PC-3 (cell line): Measurements from ENCODE around the gene TNFRSF11A. TPM values are rescaled to one million over a fixed set of nuclear protein-coding genes. Genes with fewer than 3 reads are reported as not detected.

Experiments used
- ATAC-seq: fragments of 200-7000 bp; cut with Tn5 transposase; 2 replicates; pipeline ENCODE4 v1.9.1; 2020; ENCODE audit warnings: mild to moderate bottlenecking, moderate library complexity
- BruUV-seq: library from RNA; stranded (reverse); fragments of 400-500 nt; replicated peaks from 2 replicates; lab custom pipeline; 2021; lab: Mats Ljungman, UMichigan
- CTCF ChIA-PET: fragments of 300-600 bp; sonication (Branson Sonifier 250); formaldehyde crosslinking; loops from one replicate; lab custom pipeline; 2022; ENCODE audit warnings: antibody characterized with exemption; lab: Charles Lee
- POLR2A ChIA-PET: fragments of 300-600 bp; sonication (Branson Sonifier 250); formaldehyde crosslinking; loops from one replicate; lab custom pipeline; 2022; ENCODE audit warnings: antibody characterized with exemption; ENCODE audit not compliant: unreplicated experiment; lab: Charles Lee
- DNase-seq: peaks from one replicate; pipeline ENCODE4 v3.0.0-alpha.2; 2015
- H2AFZ ChIP-seq: fragments of 300-600 bp; sonication (generic); 2 replicates; pipeline ENCODE4 v1.6.0; 2016; ENCODE audit warnings: antibody characterized with exemption, low read length
- H3F3A ChIP-seq: fragments of 300-600 bp; sonication (generic); one replicate; pipeline ENCODE4 v1.6.0; 2017; ENCODE audit warnings: antibody characterized with exemption, low read length, control low read depth, mild to moderate bottlenecking; ENCODE audit not compliant: unreplicated experiment
- H3K27ac ChIP-seq: fragments of 300-600 bp; sonication (generic); 2 replicates; pipeline ENCODE4 v1.5.1; 2016; ENCODE audit warnings: mild to moderate bottlenecking, low read length
- H3K27me3 ChIP-seq: fragments of 300-600 bp; sonication (generic); 2 replicates; pipeline ENCODE4 v1.6.1; 2016; ENCODE audit warnings: low read length, mixed read lengths
- H3K36me3 ChIP-seq: fragments of 300-600 bp; sonication (generic); 2 replicates; pipeline ENCODE4 v1.6.1; 2016; ENCODE audit warnings: low read depth, mixed run types, low read length, mixed read lengths
- H3K4me1 ChIP-seq: fragments of 300-600 bp; sonication (generic); 2 replicates; pipeline ENCODE4 v1.5.1; 2016; ENCODE audit warnings: low read length; ENCODE audit not compliant: insufficient read depth
- H3K4me2 ChIP-seq: fragments of 300-600 bp; sonication (generic); 2 replicates; pipeline ENCODE4 v1.6.0; 2016; ENCODE audit warnings: low read length
- H3K4me3 ChIP-seq: fragments of 300-600 bp; sonication (generic); 2 replicates; pipeline ENCODE4 v1.5.1; 2016; ENCODE audit warnings: mild to moderate bottlenecking, low read length, mixed read lengths
- H3K79me2 ChIP-seq: fragments of 300-600 bp; sonication (generic); 2 replicates; pipeline ENCODE4 v1.6.1; 2017; ENCODE audit warnings: low read length, mixed read lengths
- H3K9ac ChIP-seq: fragments of 300-600 bp; sonication (generic); 2 replicates; pipeline ENCODE4 v1.6.0; 2016; ENCODE audit warnings: mild to moderate bottlenecking, low read length
- H3K9me2 ChIP-seq: fragments of 300-600 bp; sonication (generic); replicated peaks from 2 replicates; pipeline ENCODE4 v1.6.1; 2016; ENCODE audit warnings: mixed run types, low read length, mixed read lengths
- H3K9me3 ChIP-seq: fragments of 300-600 bp; sonication (generic); 2 replicates; pipeline ENCODE4 v1.6.1; 2016; ENCODE audit warnings: low read length, mixed read lengths
- H4K20me1 ChIP-seq: fragments of 300-600 bp; sonication (generic); 2 replicates; pipeline ENCODE4 v1.6.1; 2016; ENCODE audit warnings: low read length, mixed read lengths
- EZH2 ChIP-seq: fragments of 300-600 bp; sonication (generic); IDR thresholded peaks from one replicate; pipeline ENCODE4 v1.6.1; 2017; ENCODE audit warnings: antibody characterized with exemption, mild to moderate bottlenecking, low read length; ENCODE audit not compliant: unreplicated experiment
- EZH2phosphoT487 ChIP-seq: fragments of 300-600 bp; sonication (generic); IDR thresholded peaks from 2 replicates; pipeline ENCODE4 v1.6.1; 2018; ENCODE audit warnings: mild to moderate bottlenecking, antibody characterized with exemption, low read length, borderline replicate concordance
- intact Hi-C: fragments of 100-400 bp; cut with micrococcal nuclease; formaldehyde crosslinking; loops from 2 replicates; pipeline ENCODE4 v1.9.0; 2023
- total RNA-seq: library from RNA; depleted of rRNA; stranded (reverse); fragments of >200 nt; gene quantifications from 2 replicates; pipeline ENCODE4 v1.2.3, GENCODE V29; 2014
- TF ChIP-seq, protein P1 (sequence below): fragments of 300-600 bp; sonication (generic); conservative IDR thresholded peaks from 2 replicates; pipeline ENCODE4 v1.5.1; 2017; ENCODE audit warnings: antibody characterized with exemption, low read depth, mild to moderate bottlenecking, low read length

TNFRSF11A gene
- total RNA-seq, 1 experiment from 2014 or later: 26.5 TPM

DNA sequence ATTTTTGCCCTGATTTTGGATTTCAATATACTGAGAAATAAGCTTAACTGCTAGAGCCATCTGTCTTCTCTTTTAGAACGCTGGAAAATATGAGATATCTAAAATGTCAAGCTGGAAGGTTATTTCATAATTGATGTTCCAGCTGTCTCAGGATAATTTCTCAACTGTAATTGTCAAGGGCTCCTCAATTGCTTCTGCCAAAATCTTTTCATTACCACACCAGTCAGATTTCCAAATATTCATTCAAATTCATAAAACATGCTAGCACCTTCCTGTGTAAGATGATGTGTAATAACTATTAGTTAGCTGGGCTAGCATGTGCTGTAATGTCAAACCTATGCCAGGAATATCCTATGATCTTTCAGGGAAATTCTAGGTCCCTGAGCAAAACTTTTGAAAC is 88.1 kb downstream of the TNFRSF11A start:
- no peaks in the 10 kb centered on the region for H3K4me1 ChIP-seq
- no peaks in the 10 kb centered on the region for H3K9me2 ChIP-seq
- BruUV-seq: no TSS peak
- no peaks in the 10 kb centered on the region for H3F3A ChIP-seq
- H3K36me3 ChIP-seq: no peaks in the 10 kb centered on the region
- ChIA-PET POLR2A (interaction anchor here (0.7 kb wide), 1 partner anchor 512 kb away, joined by 4 read pairs; no protein-coding TSS in a partner anchor), CTCF (no interaction called here)
- no peak for TF ChIP-seq EZH2phosphoT487
- TF ChIP-seq, protein P1, sequence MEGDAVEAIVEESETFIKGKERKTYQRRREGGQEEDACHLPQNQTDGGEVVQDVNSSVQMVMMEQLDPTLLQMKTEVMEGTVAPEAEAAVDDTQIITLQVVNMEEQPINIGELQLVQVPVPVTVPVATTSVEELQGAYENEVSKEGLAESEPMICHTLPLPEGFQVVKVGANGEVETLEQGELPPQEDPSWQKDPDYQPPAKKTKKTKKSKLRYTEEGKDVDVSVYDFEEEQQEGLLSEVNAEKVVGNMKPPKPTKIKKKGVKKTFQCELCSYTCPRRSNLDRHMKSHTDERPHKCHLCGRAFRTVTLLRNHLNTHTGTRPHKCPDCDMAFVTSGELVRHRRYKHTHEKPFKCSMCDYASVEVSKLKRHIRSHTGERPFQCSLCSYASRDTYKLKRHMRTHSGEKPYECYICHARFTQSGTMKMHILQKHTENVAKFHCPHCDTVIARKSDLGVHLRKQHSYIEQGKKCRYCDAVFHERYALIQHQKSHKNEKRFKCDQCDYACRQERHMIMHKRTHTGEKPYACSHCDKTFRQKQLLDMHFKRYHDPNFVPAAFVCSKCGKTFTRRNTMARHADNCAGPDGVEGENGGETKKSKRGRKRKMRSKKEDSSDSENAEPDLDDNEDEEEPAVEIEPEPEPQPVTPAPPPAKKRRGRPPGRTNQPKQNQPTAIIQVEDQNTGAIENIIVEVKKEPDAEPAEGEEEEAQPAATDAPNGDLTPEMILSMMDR: no peak
- no peak overlapping the region for H3K4me2 ChIP-seq
- intact Hi-C loops: no loop called here
- H3K9ac ChIP-seq: no peak overlapping the region
- no peaks in the 10 kb centered on the region for H3K9me3 ChIP-seq
- H3K27ac ChIP-seq: no peak overlapping the region
- DNase-seq (no peak), ATAC-seq (no peak)
- no peak overlapping the region for H2AFZ ChIP-seq
- no peaks in the 10 kb centered on the region for H3K27me3 ChIP-seq
- no peaks in the 10 kb centered on the region for H4K20me1 ChIP-seq
- H3K4me3 ChIP-seq: no peak overlapping the region
- no peaks in the 10 kb centered on the region for H3K79me2 ChIP-seq

DNA sequence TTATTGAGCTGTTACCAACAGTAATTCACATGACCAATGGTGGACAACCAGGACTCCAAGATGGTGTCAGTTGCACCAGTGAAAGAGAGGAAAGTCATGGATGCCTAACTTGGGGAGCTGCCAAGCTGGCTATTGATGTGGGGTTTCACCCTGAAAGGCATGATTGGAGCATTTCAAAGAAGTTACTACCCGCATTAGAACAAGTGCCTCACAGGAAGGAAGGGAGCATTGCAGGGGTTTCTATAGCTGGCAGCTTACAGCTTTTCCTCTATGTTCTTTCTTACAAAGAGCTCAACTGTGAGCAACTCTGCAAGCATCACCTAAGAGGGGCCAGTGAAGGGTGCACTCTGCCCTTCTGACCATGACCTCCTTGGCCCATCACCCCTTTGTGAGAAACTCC is 93.1 kb downstream of the TNFRSF11A start:
- Histone ChIP-seq H3K27me3 (no peaks in the 10 kb centered on the region), H2AFZ (no peak overlapping the region), H3K36me3 (no peaks in the 10 kb centered on the region), H3K9ac (no peak overlapping the region), H3K27ac (no peak overlapping the region), H3K4me1 (peaks cover 19% of the 10 kb centered on the region), H3F3A (no peaks in the 10 kb centered on the region), H3K4me3 (no peak overlapping the region), H4K20me1 (no peaks in the 10 kb centered on the region), H3K79me2 (no peaks in the 10 kb centered on the region), H3K9me3 (no peaks in the 10 kb centered on the region), H3K9me2 (no peaks in the 10 kb centered on the region), H3K4me2 (no peak overlapping the region)
- ChIA-PET CTCF (no interaction called here), POLR2A (no interaction called here)
- no TSS peak for BruUV-seq
- ATAC-seq: no peak
- TF ChIP-seq EZH2phosphoT487 (no peak), EZH2 (no peak)
- TF ChIP-seq, protein P1: no peak
- intact Hi-C loops: no loop called here
- no peak for DNase-seq

DNA sequence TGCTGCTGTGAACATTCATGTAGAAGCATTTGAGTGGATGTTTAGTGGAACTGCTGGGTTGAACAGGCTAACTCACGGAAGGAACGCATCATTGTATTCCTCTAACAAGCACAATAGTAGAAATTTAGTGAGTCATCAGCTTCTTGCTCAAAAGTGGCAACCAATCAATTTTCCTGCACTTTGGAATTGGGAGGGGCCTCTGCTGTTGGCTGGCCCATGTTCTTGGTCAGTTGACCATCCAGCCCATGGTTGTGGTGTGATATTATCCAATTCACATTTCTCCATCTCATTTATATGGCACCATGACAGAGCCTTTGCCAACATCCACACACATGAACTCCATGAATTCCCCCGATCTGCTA is 95.0 kb downstream of the TNFRSF11A start:
- Histone ChIP-seq H3K9ac (peak overlapping the region; percentile 74), H3K9me2 (no peaks in the 10 kb centered on the region), H3K27me3 (no peaks in the 10 kb centered on the region), H3K36me3 (no peaks in the 10 kb centered on the region), H3K4me2 (peak overlapping the region; percentile 59), H2AFZ (peak overlapping the region; percentile 57), H3F3A (no peaks in the 10 kb centered on the region), H3K79me2 (no peaks in the 10 kb centered on the region), H3K9me3 (no peaks in the 10 kb centered on the region), H3K27ac (peak overlapping the region; percentile 97), H3K4me3 (peak overlapping the region; percentile 22; the same call in 1 of the 2 replicates), H4K20me1 (no peaks in the 10 kb centered on the region), H3K4me1 (peaks cover 26% of the 10 kb centered on the region)
- BruUV-seq: no TSS peak
- DNase-seq (peak; percentile 65), ATAC-seq (peak; percentile 13)
- intact Hi-C loops: loop anchor here (2.0 kb wide), 1 partner anchor 91 kb away; no protein-coding TSS in a partner anchor
- CTCF ChIA-PET: no interaction called here
- TF ChIP-seq, protein P1: no peak
- TF ChIP-seq EZH2 (no peak), EZH2phosphoT487 (no peak)
- POLR2A ChIA-PET: interaction anchor here (0.6 to 0.7 kb wide), 3 partner anchors 19 to 233 kb away, joined by 3 to 6 read pairs (median 5); partner anchors contain the start of genes PIGN and RELCH
